Epithelial cell of esophagus (primary cell): ENCODE data around the gene FAM163A.

Experiments used
- DNase-seq: peaks from one replicate; pipeline ENCODE4 v3.0.0; 2010; ENCODE audit warnings: low read depth
- H3K4me3 ChIP-seq: 2 replicates; pipeline ENCODE4 v1.5.1; 2011; ENCODE audit warnings: mild to moderate bottlenecking, low read length, control low read depth
- CTCF ChIP-seq: IDR thresholded peaks from 2 replicates; pipeline ENCODE4 v1.5.1; 2011; ENCODE audit warnings: low read depth, mild to moderate bottlenecking, low read length, control low read depth, inconsistent platforms; ENCODE audit not compliant: insufficient read depth; ENCODE audit errors: missing control alignments

FAM163A gene

GRCh38 chr1:179709841-179710329, 33.2 kb upstream of the FAM163A start:
- DNase-seq: peak; percentile 5
- no peak for TF ChIP-seq CTCF
- H3K4me3 ChIP-seq: no peak overlapping the region

GRCh38 chr1:179714159-179714558, 28.9 kb upstream of the FAM163A start:
- no peak for TF ChIP-seq CTCF
- DNase-seq: no peak
- no peak overlapping the region for H3K4me3 ChIP-seq

GRCh38 chr1:179714623-179715022, 28.5 kb upstream of the FAM163A start:
- DNase-seq: no peak
- no peak for TF ChIP-seq CTCF
- no peak overlapping the region for H3K4me3 ChIP-seq

GRCh38 chr1:179719272-179719671, 23.8 kb upstream of the FAM163A start:
- DNase-seq: no peak
- H3K4me3 ChIP-seq: no peak overlapping the region
- TF ChIP-seq CTCF: no peak

GRCh38 chr1:179728271-179728670, 14.8 kb upstream of the FAM163A start:
- no peak for TF ChIP-seq CTCF
- DNase-seq: no peak
- H3K4me3 ChIP-seq: no peak overlapping the region

- DNase-seq: no peak
- TF ChIP-seq CTCF: no peak
- no peak overlapping the region for H3K4me3 ChIP-seq
Observed at GRCh38 chr1:179729881-179730280, 13.2 kb upstream of the FAM163A start.

- DNase-seq: no peak
- TF ChIP-seq CTCF: no peak
- H3K4me3 ChIP-seq: no peak overlapping the region
Observed at GRCh38 chr1:179731643-179732042, 11.4 kb upstream of the FAM163A start.
